Esophagus muscularis mucosa (tissue), 4 donors: ENCODE data around the gene PTPRD. TPM values are rescaled to one million over a fixed set of nuclear protein-coding genes. Genes with fewer than 3 reads are reported as not detected.

Experiments used
- DNase-seq: peaks from one replicate; pipeline ENCODE4 v3.0.0-alpha.2; 2017; ENCODE audit errors: extremely low spot score
- H3K27ac ChIP-seq, 4 donors: fragments of 200-600 bp; sonication (generic); replicated peaks in 1 of 4; 1 replicate in 3 of 4; 2 replicates in 1 of 4; pipeline ENCODE4 v1.5.1; 2016 to 2019; ENCODE audit warnings: mild to moderate bottlenecking in 1 of 4
- H3K27me3 ChIP-seq, 4 donors: fragments of 200-600 bp; sonication (generic); one replicate each; pipeline versions ENCODE4 v1.5.1 to v1.6.0; 2016 to 2019
- H3K36me3 ChIP-seq, 4 donors: fragments of 200-600 bp; sonication (generic); one replicate each; pipeline ENCODE4 v1.5.1; 2016 to 2019
- H3K4me1 ChIP-seq, 4 donors: fragments of 200-600 bp; sonication (generic); one replicate each; pipeline ENCODE4 v1.5.1; 2016 to 2019
- H3K4me3 ChIP-seq, 4 donors: fragments of 200-600 bp; sonication (generic); 1 replicate in 2 of 4; 2 replicates in 2 of 4; pipeline ENCODE4 v1.5.1; 2016 to 2019; ENCODE audit warnings: mild to moderate bottlenecking in 4 of 4, moderate library complexity in 1 of 4
- H3K9me3 ChIP-seq, 4 donors: fragments of 200-600 bp; sonication (generic); 1 replicate in 3 of 4; 2 replicates in 1 of 4; pipeline ENCODE4 v1.5.1; 2016 to 2019
- EP300 ChIP-seq: sonication (generic); formaldehyde crosslinking; IDR thresholded peaks from one replicate; pipeline ENCODE4 v1.6.1; 2017; ENCODE audit warnings: antibody characterized with exemption
- POLR2A ChIP-seq: fragments of 450-650 bp; IDR thresholded peaks from one replicate; pipeline ENCODE4 v1.6.1; 2017; ENCODE audit warnings: antibody characterized with exemption, moderate library complexity, mild to moderate bottlenecking, low read depth
- POLR2AphosphoS5 ChIP-seq, 2 donors: sonication (generic); formaldehyde crosslinking; IDR thresholded peaks; one replicate each; pipeline ENCODE4 v1.6.1; 2017; ENCODE audit warnings: antibody characterized with exemption in 2 of 2
- WGBS: methylation state at CpG from one replicate; pipeline ENCODE4 v1.1.5; 2018; 5-methylcytosine and 5-hydroxymethylcytosine counted together
- intact Hi-C: fragments of 100-400 bp; cut with DNase I; formaldehyde crosslinking; loops from one replicate; pipeline ENCODE4 v1.15.1; 2023
- total RNA-seq, 4 donors: library from RNA; depleted of rRNA; stranded (reverse); fragments of >200 nt; gene quantifications; one replicate each; pipeline versions ENCODE4 v1.1.0 to v1.2.1, GENCODE V29; 2016
- TF ChIP-seq, protein P1 (sequence below), 3 experiments: fragments of 200-600 bp in 2 of 3; fragments of 450-650 bp in 1 of 3; sonication (generic) in 2 of 3; IDR thresholded peaks; one replicate each; pipeline ENCODE4 v1.5.1; 2017 to 2019; ENCODE audit warnings: antibody characterized with exemption in 3 of 3, mild to moderate bottlenecking in 2 of 3, moderate library complexity in 1 of 3

The PTPRD gene
- total RNA-seq, 4 donors from 2014 or later, result 4.1 to 6.6 (median 5.0) TPM

DNA sequence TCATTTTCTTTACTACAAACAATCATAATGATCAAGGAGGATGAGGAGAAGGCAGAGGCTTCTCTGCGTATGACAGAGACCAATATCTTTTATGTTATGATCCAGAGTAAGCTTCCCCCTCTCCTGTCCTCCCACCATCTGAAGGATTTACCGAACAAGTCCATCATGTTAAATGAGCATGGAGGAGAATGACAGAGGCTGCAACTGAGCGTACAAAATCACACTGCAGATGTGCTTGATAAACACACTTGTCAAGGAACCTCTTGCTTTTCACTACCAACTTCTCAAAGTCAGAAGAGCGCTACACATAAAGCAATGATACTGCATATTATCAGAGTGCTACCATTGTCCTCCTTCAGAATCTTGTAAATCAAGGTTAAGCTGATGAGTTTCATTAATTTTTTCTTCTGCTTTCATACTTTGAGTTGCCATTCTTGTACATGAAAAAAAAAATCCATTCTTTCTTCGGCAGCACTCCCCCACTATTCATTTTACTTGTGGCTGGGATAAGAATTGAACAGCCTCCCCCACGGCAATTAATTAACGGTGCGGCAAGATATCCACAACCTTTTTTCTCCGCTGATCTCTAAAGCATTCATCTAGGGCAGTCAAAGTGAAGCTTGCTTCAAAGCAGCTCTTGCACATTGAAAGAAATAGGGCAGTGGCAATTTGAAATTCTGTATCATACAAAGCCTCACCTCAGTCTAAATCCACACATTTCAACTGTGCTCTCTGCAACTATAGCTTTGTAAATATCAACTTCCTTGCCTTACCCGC is 2139.4 kb downstream of the PTPRD start:
- 93% methylated on average over 10 of the region's 10 CpGs for WGBS
- H3K4me3 ChIP-seq, result no peak overlapping the region
- DNase-seq, result no peak
- TF ChIP-seq POLR2A (no peak), POLR2AphosphoS5 (IDR thresholded peaks at IDR 0.05) (no peak), EP300 (no peak)
- TF ChIP-seq, protein P1, sequence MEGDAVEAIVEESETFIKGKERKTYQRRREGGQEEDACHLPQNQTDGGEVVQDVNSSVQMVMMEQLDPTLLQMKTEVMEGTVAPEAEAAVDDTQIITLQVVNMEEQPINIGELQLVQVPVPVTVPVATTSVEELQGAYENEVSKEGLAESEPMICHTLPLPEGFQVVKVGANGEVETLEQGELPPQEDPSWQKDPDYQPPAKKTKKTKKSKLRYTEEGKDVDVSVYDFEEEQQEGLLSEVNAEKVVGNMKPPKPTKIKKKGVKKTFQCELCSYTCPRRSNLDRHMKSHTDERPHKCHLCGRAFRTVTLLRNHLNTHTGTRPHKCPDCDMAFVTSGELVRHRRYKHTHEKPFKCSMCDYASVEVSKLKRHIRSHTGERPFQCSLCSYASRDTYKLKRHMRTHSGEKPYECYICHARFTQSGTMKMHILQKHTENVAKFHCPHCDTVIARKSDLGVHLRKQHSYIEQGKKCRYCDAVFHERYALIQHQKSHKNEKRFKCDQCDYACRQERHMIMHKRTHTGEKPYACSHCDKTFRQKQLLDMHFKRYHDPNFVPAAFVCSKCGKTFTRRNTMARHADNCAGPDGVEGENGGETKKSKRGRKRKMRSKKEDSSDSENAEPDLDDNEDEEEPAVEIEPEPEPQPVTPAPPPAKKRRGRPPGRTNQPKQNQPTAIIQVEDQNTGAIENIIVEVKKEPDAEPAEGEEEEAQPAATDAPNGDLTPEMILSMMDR (IDR thresholded peaks at IDR 0.05), result no peak
- H3K27me3 ChIP-seq, result no peaks in the 10 kb centered on the region
- H3K36me3 ChIP-seq, result no peaks in the 10 kb centered on the region
- H3K27ac ChIP-seq, result no peak overlapping the region
- no peaks in the 10 kb centered on the region for H3K4me1 ChIP-seq
- intact Hi-C loops, result no loop called here
- no peaks in the 10 kb centered on the region for H3K9me3 ChIP-seq

DNA sequence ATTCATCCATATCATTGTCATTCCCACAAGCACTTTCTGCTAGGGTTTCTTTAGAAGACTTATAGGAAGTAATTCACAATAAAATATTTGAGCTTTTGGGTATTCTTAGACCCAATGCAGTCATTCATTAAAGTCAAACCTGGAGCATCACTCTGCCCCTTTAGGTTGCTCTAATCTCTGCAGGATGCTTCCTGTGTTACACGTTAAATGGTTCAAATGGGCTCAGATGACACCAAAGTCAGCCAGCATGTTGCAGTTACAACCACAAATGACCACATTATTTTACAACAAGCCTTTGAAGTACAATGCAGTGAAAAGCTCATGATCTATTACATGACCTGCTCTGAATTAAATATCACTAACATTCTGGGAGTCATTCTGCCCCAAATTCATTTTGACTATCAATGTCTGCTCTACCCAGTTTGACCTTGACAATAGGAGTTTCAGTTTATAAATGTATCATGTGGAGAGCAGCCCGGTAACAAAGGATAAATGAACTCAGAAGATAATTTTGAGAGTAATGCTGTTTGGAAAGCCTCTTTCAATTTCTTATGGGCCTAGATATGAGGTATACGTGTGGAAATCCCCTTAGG is 2144.7 kb downstream of the PTPRD start:
- 90% methylated on average over 3 of the region's 3 CpGs for WGBS
- Histone ChIP-seq H3K27me3 (no peaks in the 10 kb centered on the region), H3K4me3 (no peak overlapping the region), H3K27ac (no peak overlapping the region), H3K9me3 (no peaks in the 10 kb centered on the region), H3K4me1 (no peaks in the 10 kb centered on the region), H3K36me3 (no peaks in the 10 kb centered on the region)
- DNase-seq, result no peak
- intact Hi-C loops, result no loop called here
- TF ChIP-seq, protein P1 (IDR thresholded peaks at IDR 0.05), result no peak
- TF ChIP-seq POLR2A (no peak), EP300 (no peak), POLR2AphosphoS5 (IDR thresholded peaks at IDR 0.05) (no peak)

DNA sequence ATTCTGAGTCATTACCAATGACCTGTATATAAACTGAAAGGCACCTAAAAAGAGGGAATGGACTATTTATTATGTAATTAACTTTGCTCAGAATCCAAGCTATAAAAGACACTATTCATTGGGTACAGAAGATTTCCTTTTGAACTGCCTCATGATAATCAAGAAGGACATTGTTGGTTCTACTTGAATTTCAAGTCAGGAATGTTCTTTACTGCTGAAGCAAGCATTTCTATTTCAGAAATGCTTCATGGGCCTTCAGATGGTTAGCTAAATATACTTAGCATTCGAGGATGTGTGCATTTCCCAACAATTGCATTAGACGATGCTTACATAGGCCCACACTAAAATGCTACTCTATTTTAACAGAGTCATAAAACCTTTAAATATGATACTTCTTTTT is 2155.0 kb downstream of the PTPRD start:
- no peak overlapping the region for H3K4me3 ChIP-seq
- H3K36me3 ChIP-seq, result no peaks in the 10 kb centered on the region
- intact Hi-C loops, result no loop called here
- no peak for DNase-seq
- H3K4me1 ChIP-seq, result no peaks in the 10 kb centered on the region
- no peaks in the 10 kb centered on the region for H3K9me3 ChIP-seq
- no peaks in the 10 kb centered on the region for H3K27me3 ChIP-seq
- H3K27ac ChIP-seq, result no peak overlapping the region
- whole genome bisulfite sequencing, result 84% methylated on average over 2 of the region's 2 CpGs
- TF ChIP-seq EP300 (no peak), POLR2A (no peak), POLR2AphosphoS5 (IDR thresholded peaks at IDR 0.05) (no peak)
- TF ChIP-seq, protein P1 (IDR thresholded peaks at IDR 0.05), result no peak

DNA sequence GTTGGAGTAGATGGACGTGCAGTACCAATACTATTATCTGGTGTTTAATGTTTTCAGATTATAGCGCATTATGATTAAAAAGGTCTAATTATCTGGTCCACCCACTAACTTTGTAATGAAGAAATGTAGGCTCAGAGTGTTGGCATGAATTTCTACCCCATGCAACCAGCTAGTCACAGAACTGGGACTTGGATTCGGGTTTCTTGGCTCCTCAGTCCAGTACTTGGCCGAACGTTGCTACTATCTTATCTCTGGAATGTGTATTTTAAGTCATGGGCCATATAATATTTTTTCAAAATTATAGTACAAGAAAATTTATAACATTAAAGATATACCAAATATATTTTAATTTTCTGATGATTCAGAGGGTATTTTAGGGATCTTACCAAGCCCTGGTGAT is 2155.7 kb downstream of the PTPRD start:
- 80% methylated on average over 5 of the region's 5 CpGs for WGBS
- intact Hi-C loops, result no loop called here
- no peak for TF ChIP-seq POLR2AphosphoS5 (IDR thresholded peaks at IDR 0.05)

DNA sequence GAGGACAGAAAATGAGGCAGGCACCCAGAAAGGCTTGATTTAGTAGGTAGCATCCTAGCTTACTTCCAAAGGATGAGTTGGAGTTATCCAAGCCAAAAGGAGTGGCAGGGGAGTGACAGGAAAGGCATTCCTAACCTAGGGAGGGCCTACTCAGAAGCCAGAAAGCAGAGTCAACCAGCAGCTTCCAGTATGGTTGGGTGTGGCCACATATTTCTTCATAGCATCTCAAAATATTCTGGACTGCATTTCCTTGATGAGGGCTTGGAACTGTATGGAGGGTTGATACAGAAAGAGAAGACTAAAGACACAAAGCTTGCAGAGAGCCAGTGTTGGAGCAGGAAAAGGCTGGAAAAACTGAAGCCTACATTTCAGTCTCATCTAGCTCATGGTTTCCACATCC is 2156.5 kb downstream of the PTPRD start:
- no peaks in the 10 kb centered on the region for H3K36me3 ChIP-seq
- no peaks in the 10 kb centered on the region for H3K4me1 ChIP-seq
- no peaks in the 10 kb centered on the region for H3K27me3 ChIP-seq
- no peaks in the 10 kb centered on the region for H3K9me3 ChIP-seq
- H3K27ac ChIP-seq, result no peak overlapping the region
- intact Hi-C loops, result no loop called here
- TF ChIP-seq, protein P1 (IDR thresholded peaks at IDR 0.05), result no peak
- no peak for TF ChIP-seq EP300
- TF ChIP-seq POLR2A, result no peak
- TF ChIP-seq POLR2AphosphoS5 (IDR thresholded peaks at IDR 0.05), result no peak
- DNase-seq, result no peak
- H3K4me3 ChIP-seq, result no peak overlapping the region

More for the DNA sequence above, 2155.7 kb downstream of the PTPRD start:
- no peak overlapping the region for H3K4me3 ChIP-seq
- no peaks in the 10 kb centered on the region for H3K27me3 ChIP-seq
- no peaks in the 10 kb centered on the region for H3K9me3 ChIP-seq
- no peaks in the 10 kb centered on the region for H3K4me1 ChIP-seq
- no peak overlapping the region for H3K27ac ChIP-seq
- DNase-seq, result no peak
- H3K36me3 ChIP-seq, result no peaks in the 10 kb centered on the region
